A549 (cell line): ENCODE measurements around the gene IMPA2. TPM values are rescaled to one million over a fixed set of nuclear protein-coding genes. Genes with fewer than 3 reads are reported as not detected.

Experiments
- ATAC-seq, 2 experiments: fragments of 200-7000 bp in 1 of 2; fragments of >200 bp in 1 of 2; cut with Nextera tagmentation in 1 of 2; cut with Tn5 transposase in 1 of 2; 3 replicates each; pipeline versions ENCODE4 v1.8.0 to v1.9.1; 2018 to 2020; ENCODE audit warnings: mild to moderate bottlenecking in 1 of 2, moderate library complexity in 1 of 2
- CTCF ChIA-PET: fragments of 300-600 bp; sonication (Branson Sonifier 250); formaldehyde crosslinking; extraction: SDS; loops from one replicate; lab custom pipeline; 2021; ENCODE audit warnings: antibody characterized with exemption, inconsistent platforms; lab: Yijun Ruan, JAX
- POLR2A ChIA-PET: fragments of 350-600 bp; formaldehyde crosslinking; extraction: SDS; loops from one replicate; lab custom pipeline; 2021; ENCODE audit warnings: antibody characterized with exemption, inconsistent platforms; lab: Yijun Ruan, JAX
- DNase-seq, 2 experiments: peaks; one replicate each; pipeline versions ENCODE4 v3.0.0 to v3.0.0-alpha.2; 2011 to 2016; ENCODE audit warnings: low read depth in 1 of 2, low spot score in 1 of 2
- FAIRE-seq: peaks from 2 replicates; lab custom pipeline; 2011; peaks lifted over from hg19 to GRCh38; lab: Jason Lieb, UNC
- H3K27ac ChIP-seq, 2 experiments: fragments of >200 bp; sonication (Bioruptor Twin); formaldehyde crosslinking; 3 replicates each; pipeline ENCODE4 v1.5.1; 2016 to 2017
- H3K4me1 ChIP-seq: fragments of >200 bp; sonication (Bioruptor Twin); formaldehyde crosslinking; 3 replicates; pipeline ENCODE4 v1.6.1; 2016
- H3K4me2 ChIP-seq: fragments of >200 bp; sonication (Bioruptor Twin); formaldehyde crosslinking; 3 replicates; pipeline ENCODE4 v1.6.1; 2016
- H3K4me3 ChIP-seq: fragments of >200 bp; sonication (Bioruptor Twin); formaldehyde crosslinking; 3 replicates; pipeline ENCODE4 v1.5.1; 2016
- H3K9me3 ChIP-seq: fragments of >200 bp; sonication (Bioruptor Twin); formaldehyde crosslinking; 3 replicates; pipeline ENCODE4 v1.6.1; 2016
- CHD4 ChIP-seq: fragments of 200-600 bp; sonication (generic); IDR thresholded peaks from 2 replicates; pipeline ENCODE4 v1.6.1; 2016; ENCODE audit warnings: antibody characterized with exemption, mild to moderate bottlenecking, borderline replicate concordance
- EP300 ChIP-seq, 2 experiments: fragments of >200 bp; sonication (Bioruptor Twin); formaldehyde crosslinking; IDR thresholded peaks; 2 replicates in 1 of 2; 3 replicates in 1 of 2; pipeline ENCODE4 v1.6.1; 2016 to 2017
- FOSB ChIP-seq: fragments of 250-450 bp; sonication (Bioruptor Pico); IDR thresholded peaks from 2 replicates; pipeline ENCODE4 v1.5.0; 2020; ENCODE audit warnings: mild to moderate bottlenecking, moderate library complexity
- FOXS1 ChIP-seq: fragments of 250-450 bp; sonication (Bioruptor Pico); IDR thresholded peaks from 2 replicates; pipeline ENCODE4 v1.5.0; 2020; ENCODE audit warnings: mild to moderate bottlenecking, moderate library complexity
- HEYL ChIP-seq: fragments of 250-450 bp; sonication (Bioruptor Pico); IDR thresholded peaks from 2 replicates; pipeline ENCODE4 v1.8.0; 2021; ENCODE audit warnings: mild to moderate bottlenecking, moderate library complexity
- JUN ChIP-seq, 2 experiments: fragments of >200 bp; sonication (Bioruptor Twin); formaldehyde crosslinking; IDR thresholded peaks; 2 replicates in 1 of 2; 3 replicates in 1 of 2; pipeline ENCODE4 v1.6.1; 2016 to 2017
- JUNB ChIP-seq: fragments of >200 bp; sonication (Bioruptor Twin); formaldehyde crosslinking; IDR thresholded peaks from 2 replicates; pipeline ENCODE4 v1.6.1; 2016
- KDM1A ChIP-seq: fragments of 200-600 bp; sonication (generic); IDR thresholded peaks from 2 replicates; pipeline ENCODE4 v1.6.1; 2016; ENCODE audit warnings: low read depth, mild to moderate bottlenecking
- KDM5A ChIP-seq: fragments of 200-600 bp; sonication (generic); IDR thresholded peaks from 2 replicates; pipeline ENCODE4 v1.6.1; 2016; ENCODE audit warnings: antibody characterized with exemption, mild to moderate bottlenecking
- MYC ChIP-seq: IDR thresholded peaks from 2 replicates; pipeline ENCODE4 v1.6.1; 2012; ENCODE audit warnings: mild to moderate bottlenecking, inconsistent platforms, low read length, improper control_type of control experiment, borderline replicate concordance
- NPAS2 ChIP-seq: fragments of 250-450 bp; sonication (Bioruptor Pico); IDR thresholded peaks from 2 replicates; pipeline ENCODE4 v1.8.0; 2022; ENCODE audit warnings: mild to moderate bottlenecking, moderate library complexity, borderline replicate concordance
- POLR2A ChIP-seq: IDR thresholded peaks from 2 replicates; pipeline ENCODE4 v1.6.1; 2012; ENCODE audit warnings: mild to moderate bottlenecking, low read length
- RARB ChIP-seq: fragments of 250-450 bp; sonication (Bioruptor Pico); IDR thresholded peaks from 2 replicates; pipeline ENCODE4 v1.8.0; 2021; ENCODE audit warnings: mild to moderate bottlenecking, moderate library complexity
- WGBS: methylation state at CpG from one replicate; pipeline ENCODE4 v1.1.6; 2017; ENCODE audit errors: missing lambda C conversion rate; 5-methylcytosine and 5-hydroxymethylcytosine counted together
- polyA plus RNA-seq, 4 experiments: library from polyadenylated mRNA; depleted of rRNA in 3 of 4; stranded (reverse); fragments of >200 nt; fragmentation: RNase III in 1 of 4; extraction: RNeasy Plus Mini Kit Qiagen cat#74134 plus additional on column Dnase treatment in 1 of 4; gene quantifications; 2 replicates in 3 of 4; 3 replicates in 1 of 4; pipeline ENCODE4 v1.2.3, GENCODE V29; 2011 to 2017
- TF ChIP-seq, protein P1 (sequence below): fragments of >200 bp; sonication (Bioruptor Twin); formaldehyde crosslinking; IDR thresholded peaks from 3 replicates; pipeline ENCODE4 v1.5.1; 2016
- TF ChIP-seq, protein P2 (sequence below): fragments of 200-600 bp; sonication (generic); IDR thresholded peaks from 2 replicates; pipeline ENCODE4 v1.6.1; 2016; ENCODE audit warnings: antibody characterized with exemption, mild to moderate bottlenecking, moderate library complexity
- TF ChIP-seq, protein P3 (sequence below): IDR thresholded peaks from 2 replicates; pipeline ENCODE4 v1.6.1; 2012
- TF ChIP-seq, protein P4 (sequence below): fragments of 150-350 bp; IDR thresholded peaks from 2 replicates; pipeline ENCODE4 v1.6.1; 2014; ENCODE audit warnings: low read depth, mild to moderate bottlenecking, low read length
- TF ChIP-seq, protein P5 (sequence below): fragments of >200 bp; sonication (Bioruptor Twin); formaldehyde crosslinking; IDR thresholded peaks from 3 replicates; pipeline ENCODE4 v1.6.1; 2016

IMPA2 gene
- polyA plus RNA-seq, 2 of the 4 experiments (the other 2 are of a cell fraction), result 35.1 to 65.3 TPM

DNA sequence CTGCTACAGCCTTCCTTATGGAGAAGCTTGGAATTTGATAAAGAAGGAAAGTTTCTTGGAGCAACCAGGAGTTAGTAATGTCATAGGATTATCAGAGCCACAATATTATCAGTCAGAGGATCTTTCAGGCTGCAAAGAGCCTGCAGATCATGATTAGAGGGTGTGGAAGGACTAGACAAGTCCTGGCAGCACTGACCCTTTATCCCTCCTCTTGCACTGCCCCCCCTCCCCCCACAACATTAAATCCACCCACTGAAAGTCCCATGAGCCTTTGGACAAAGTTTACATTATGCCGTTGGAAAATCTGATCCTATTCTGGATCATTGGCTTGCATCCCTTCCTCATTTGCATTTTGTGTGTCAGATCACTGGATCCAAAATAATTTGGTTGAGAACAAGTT is 18.7 kb upstream of the IMPA2 start:
- CTCF ChIA-PET, result interaction anchor here (1.1 kb wide), 1 partner anchor 25 kb away, joined by 4 read pairs; no protein-coding TSS in a partner anchor
- no peak for DNase-seq
- ATAC-seq, result no peak
- no peak for FAIRE-seq
- Histone ChIP-seq H3K4me1 (peaks cover 19% of the 10 kb centered on the region), H3K4me2 (peak overlapping the region; percentile 53), H3K9me3 (peaks cover 1% of the 10 kb centered on the region; the same call in 1 of the 3 replicates), H3K27ac (peak overlapping the region; percentile 63 to 81), H3K4me3 (no peak overlapping the region)
- no peak for TF ChIP-seq CHD4
- TF ChIP-seq, protein P1, sequence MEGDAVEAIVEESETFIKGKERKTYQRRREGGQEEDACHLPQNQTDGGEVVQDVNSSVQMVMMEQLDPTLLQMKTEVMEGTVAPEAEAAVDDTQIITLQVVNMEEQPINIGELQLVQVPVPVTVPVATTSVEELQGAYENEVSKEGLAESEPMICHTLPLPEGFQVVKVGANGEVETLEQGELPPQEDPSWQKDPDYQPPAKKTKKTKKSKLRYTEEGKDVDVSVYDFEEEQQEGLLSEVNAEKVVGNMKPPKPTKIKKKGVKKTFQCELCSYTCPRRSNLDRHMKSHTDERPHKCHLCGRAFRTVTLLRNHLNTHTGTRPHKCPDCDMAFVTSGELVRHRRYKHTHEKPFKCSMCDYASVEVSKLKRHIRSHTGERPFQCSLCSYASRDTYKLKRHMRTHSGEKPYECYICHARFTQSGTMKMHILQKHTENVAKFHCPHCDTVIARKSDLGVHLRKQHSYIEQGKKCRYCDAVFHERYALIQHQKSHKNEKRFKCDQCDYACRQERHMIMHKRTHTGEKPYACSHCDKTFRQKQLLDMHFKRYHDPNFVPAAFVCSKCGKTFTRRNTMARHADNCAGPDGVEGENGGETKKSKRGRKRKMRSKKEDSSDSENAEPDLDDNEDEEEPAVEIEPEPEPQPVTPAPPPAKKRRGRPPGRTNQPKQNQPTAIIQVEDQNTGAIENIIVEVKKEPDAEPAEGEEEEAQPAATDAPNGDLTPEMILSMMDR, result no peak
- no peak for TF ChIP-seq KDM1A
- no peak for TF ChIP-seq JUN (IDR thresholded peaks at IDR 0.05)
- TF ChIP-seq POLR2A, result no peak
- no peak for TF ChIP-seq MYC
- TF ChIP-seq, protein P2, sequence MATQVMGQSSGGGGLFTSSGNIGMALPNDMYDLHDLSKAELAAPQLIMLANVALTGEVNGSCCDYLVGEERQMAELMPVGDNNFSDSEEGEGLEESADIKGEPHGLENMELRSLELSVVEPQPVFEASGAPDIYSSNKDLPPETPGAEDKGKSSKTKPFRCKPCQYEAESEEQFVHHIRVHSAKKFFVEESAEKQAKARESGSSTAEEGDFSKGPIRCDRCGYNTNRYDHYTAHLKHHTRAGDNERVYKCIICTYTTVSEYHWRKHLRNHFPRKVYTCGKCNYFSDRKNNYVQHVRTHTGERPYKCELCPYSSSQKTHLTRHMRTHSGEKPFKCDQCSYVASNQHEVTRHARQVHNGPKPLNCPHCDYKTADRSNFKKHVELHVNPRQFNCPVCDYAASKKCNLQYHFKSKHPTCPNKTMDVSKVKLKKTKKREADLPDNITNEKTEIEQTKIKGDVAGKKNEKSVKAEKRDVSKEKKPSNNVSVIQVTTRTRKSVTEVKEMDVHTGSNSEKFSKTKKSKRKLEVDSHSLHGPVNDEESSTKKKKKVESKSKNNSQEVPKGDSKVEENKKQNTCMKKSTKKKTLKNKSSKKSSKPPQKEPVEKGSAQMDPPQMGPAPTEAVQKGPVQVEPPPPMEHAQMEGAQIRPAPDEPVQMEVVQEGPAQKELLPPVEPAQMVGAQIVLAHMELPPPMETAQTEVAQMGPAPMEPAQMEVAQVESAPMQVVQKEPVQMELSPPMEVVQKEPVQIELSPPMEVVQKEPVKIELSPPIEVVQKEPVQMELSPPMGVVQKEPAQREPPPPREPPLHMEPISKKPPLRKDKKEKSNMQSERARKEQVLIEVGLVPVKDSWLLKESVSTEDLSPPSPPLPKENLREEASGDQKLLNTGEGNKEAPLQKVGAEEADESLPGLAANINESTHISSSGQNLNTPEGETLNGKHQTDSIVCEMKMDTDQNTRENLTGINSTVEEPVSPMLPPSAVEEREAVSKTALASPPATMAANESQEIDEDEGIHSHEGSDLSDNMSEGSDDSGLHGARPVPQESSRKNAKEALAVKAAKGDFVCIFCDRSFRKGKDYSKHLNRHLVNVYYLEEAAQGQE, result no peak
- TF ChIP-seq, protein P3, sequence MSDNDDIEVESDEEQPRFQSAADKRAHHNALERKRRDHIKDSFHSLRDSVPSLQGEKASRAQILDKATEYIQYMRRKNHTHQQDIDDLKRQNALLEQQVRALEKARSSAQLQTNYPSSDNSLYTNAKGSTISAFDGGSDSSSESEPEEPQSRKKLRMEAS, result no peak
- no peak for TF ChIP-seq JUNB
- no peak for TF ChIP-seq HEYL (CRISPR knock-in tag)
- TF ChIP-seq KDM5A, result no peak
- TF ChIP-seq FOSB, result no peak
- POLR2A ChIA-PET, result no interaction called here
- WGBS, result 0% methylated on average over 1 of the region's 1 CpG

DNA sequence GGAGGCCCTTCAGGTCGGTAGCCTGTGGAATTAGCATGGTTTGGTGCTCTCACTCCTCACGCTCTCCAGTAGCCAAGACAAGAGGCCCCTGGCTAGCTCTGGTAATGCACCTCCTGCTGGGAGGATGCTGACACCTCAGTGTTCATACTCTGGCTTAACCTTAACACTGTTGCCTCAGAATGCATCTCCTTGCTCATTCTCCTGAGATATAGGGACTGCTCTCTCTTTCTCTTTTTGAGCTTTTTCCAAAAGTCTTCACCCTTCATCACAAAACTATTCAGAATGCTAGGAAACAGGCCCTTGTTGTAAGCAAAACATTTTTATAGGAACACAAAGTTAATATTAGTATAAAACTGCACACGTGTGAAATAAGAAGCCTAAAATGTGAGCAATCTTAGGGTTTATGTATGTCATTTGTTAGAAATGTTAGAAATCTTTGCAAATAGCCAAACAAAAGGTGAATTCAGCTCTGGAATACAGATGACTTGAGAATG is 17.3 kb upstream of the IMPA2 start:
- H3K4me2 ChIP-seq, result 0 out of 3 replicates have a peak overlapping the region, but pooled peaks have one; percentile 16
- WGBS, result 50% methylated on average over 3 of the region's 3 CpGs
- no peak for FAIRE-seq
- CTCF ChIA-PET, result interaction anchor here (0.6 to 3.6 kb wide), 7 partner anchors 10 to 75 kb away, joined by 3 to 17 read pairs (median 4); no protein-coding TSS in a partner anchor
- peaks cover 19% of the 10 kb centered on the region for H3K4me1 ChIP-seq
- H3K27ac ChIP-seq, result peak overlapping the region in 1 of 2 experiments; percentile 43; a peak in 2 of 6 replicates
- H3K4me3 ChIP-seq, result no peak overlapping the region
- H3K9me3 ChIP-seq, result no peaks in the 10 kb centered on the region
- POLR2A ChIA-PET, result no interaction called here
- TF ChIP-seq RARB (CRISPR knock-in tag) (no peak), JUNB (no peak), FOXS1 (CRISPR knock-in tag) (no peak), NPAS2 (CRISPR knock-in tag) (no peak), EP300 (IDR thresholded peaks at IDR 0.05) (no peak)
- TF ChIP-seq, protein P4, sequence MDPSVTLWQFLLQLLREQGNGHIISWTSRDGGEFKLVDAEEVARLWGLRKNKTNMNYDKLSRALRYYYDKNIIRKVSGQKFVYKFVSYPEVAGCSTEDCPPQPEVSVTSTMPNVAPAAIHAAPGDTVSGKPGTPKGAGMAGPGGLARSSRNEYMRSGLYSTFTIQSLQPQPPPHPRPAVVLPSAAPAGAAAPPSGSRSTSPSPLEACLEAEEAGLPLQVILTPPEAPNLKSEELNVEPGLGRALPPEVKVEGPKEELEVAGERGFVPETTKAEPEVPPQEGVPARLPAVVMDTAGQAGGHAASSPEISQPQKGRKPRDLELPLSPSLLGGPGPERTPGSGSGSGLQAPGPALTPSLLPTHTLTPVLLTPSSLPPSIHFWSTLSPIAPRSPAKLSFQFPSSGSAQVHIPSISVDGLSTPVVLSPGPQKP, result no peak
- TF ChIP-seq, protein P5, sequence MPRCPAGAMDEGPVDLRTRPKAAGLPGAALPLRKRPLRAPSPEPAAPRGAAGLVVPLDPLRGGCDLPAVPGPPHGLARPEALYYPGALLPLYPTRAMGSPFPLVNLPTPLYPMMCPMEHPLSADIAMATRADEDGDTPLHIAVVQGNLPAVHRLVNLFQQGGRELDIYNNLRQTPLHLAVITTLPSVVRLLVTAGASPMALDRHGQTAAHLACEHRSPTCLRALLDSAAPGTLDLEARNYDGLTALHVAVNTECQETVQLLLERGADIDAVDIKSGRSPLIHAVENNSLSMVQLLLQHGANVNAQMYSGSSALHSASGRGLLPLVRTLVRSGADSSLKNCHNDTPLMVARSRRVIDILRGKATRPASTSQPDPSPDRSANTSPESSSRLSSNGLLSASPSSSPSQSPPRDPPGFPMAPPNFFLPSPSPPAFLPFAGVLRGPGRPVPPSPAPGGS, result no peak
- TF ChIP-seq, all 56 proteins: peak for 0
- DNase-seq, result peak in 1 of 2 experiments; percentile 40
- ATAC-seq, result peak; percentile 73 to 81
